ENCODE data around the gene CHORDC1.

DNA sequence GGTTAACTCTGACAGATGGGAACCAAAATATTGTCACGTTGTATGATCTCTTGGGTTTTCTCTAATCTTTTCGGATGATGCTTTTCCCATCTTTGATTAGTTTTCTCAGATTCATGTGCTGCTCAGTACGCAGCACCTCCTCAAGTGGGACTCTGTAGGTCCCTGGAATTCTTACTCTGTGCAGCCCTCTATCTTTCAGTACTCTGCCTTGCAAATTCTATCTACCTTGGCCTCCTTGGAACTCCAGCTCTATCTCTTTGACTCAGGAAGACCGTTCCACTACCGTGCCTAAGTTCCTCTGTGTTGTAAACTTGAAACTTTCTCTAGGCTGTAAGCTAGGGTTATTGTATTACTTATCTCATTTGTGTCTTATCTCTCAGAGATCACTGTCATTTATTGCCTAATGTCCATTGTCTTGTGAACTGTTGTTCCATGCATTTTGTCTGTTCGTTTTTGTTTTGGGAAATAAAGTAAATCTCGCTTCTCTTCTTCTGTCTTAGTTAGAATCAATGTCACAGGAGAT, 20.1 kb upstream of the CHORDC1 start:
- TF ChIP-seq, protein P1, sequence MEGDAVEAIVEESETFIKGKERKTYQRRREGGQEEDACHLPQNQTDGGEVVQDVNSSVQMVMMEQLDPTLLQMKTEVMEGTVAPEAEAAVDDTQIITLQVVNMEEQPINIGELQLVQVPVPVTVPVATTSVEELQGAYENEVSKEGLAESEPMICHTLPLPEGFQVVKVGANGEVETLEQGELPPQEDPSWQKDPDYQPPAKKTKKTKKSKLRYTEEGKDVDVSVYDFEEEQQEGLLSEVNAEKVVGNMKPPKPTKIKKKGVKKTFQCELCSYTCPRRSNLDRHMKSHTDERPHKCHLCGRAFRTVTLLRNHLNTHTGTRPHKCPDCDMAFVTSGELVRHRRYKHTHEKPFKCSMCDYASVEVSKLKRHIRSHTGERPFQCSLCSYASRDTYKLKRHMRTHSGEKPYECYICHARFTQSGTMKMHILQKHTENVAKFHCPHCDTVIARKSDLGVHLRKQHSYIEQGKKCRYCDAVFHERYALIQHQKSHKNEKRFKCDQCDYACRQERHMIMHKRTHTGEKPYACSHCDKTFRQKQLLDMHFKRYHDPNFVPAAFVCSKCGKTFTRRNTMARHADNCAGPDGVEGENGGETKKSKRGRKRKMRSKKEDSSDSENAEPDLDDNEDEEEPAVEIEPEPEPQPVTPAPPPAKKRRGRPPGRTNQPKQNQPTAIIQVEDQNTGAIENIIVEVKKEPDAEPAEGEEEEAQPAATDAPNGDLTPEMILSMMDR (IDR thresholded peaks at IDR 0.05; ENCODE audit: insufficient read depth, low read depth, low read length): no peak
- TF ChIP-seq EZH2 (IDR thresholded peaks at IDR 0.05; ENCODE audit: insufficient read depth, low read length): no peak
